Lower leg skin (tissue), 3 donors: ENCODE measurements around the gene TMEM109.

Source experiments
- POLR2A ChIP-seq, 2 donors: fragments of 450-650 bp; IDR thresholded peaks; one replicate each; pipeline ENCODE4 v1.6.1; 2016 to 2017; ENCODE audit warnings: antibody characterized with exemption in 2 of 2, mild to moderate bottlenecking in 1 of 2, moderate library complexity in 1 of 2
- TF ChIP-seq, protein P1 (sequence below), 3 donors: fragments of 450-650 bp; IDR thresholded peaks; one replicate each; pipeline ENCODE4 v1.5.1; 2016; ENCODE audit warnings: antibody characterized with exemption in 3 of 3, mild to moderate bottlenecking in 3 of 3, moderate library complexity in 2 of 3

DNA sequence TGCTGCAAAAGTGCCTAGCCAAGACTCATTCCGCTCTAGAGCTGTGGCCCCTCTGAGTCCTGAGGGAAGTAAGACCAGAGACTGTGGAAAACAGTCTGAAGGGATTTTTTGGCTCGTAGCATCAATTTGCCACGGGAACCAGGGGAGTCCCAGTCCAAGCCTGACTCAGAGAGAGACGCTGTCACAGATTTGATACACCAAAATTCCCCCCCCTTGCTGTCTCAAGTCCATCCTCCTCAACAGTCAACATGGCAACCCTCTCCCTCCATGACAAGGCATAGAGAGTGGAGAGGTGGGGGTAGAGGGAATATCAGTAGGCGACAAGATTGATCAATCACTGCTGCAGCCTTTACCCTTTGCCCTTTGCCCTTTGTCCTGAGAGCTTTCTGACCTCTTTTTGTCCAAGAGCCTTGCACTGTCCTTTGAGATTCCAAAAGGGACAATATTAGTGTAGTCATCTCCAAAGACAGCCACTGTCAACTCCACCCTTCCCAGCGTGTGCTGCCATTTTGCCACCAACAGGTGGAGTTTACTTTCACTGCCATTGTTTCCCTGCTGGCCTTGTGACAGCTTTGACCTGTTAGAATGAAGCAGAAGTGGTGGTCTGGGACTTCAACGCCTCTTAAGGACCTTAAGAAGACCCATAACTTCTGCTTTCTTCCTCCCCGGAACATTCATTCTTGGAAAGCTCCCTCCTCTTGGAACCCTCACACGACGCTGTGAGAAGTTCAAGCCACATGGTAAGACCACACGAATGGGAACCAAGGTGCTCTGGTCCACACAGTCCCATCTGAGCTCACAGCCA is 30.7 kb downstream of the TMEM109 start:
- TF ChIP-seq, protein P1, sequence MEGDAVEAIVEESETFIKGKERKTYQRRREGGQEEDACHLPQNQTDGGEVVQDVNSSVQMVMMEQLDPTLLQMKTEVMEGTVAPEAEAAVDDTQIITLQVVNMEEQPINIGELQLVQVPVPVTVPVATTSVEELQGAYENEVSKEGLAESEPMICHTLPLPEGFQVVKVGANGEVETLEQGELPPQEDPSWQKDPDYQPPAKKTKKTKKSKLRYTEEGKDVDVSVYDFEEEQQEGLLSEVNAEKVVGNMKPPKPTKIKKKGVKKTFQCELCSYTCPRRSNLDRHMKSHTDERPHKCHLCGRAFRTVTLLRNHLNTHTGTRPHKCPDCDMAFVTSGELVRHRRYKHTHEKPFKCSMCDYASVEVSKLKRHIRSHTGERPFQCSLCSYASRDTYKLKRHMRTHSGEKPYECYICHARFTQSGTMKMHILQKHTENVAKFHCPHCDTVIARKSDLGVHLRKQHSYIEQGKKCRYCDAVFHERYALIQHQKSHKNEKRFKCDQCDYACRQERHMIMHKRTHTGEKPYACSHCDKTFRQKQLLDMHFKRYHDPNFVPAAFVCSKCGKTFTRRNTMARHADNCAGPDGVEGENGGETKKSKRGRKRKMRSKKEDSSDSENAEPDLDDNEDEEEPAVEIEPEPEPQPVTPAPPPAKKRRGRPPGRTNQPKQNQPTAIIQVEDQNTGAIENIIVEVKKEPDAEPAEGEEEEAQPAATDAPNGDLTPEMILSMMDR (IDR thresholded peaks at IDR 0.05) = no peak
- no peak for TF ChIP-seq POLR2A (IDR thresholded peaks at IDR 0.05)
